OCI-LY7 (cell line): ENCODE measurements around the gene P2RX1. TPM values are rescaled to one million over a fixed set of nuclear protein-coding genes. Genes with fewer than 3 reads are reported as not detected.

Source experiments
- Bru-seq: library from RNA; stranded (reverse); fragments of 400-500 nt; gene quantifications from one replicate; lab custom pipeline; 2021; lab: Mats Ljungman, UMichigan
- BruChase-seq, 2 experiments: library from RNA; stranded (reverse); fragments of 400-500 nt; gene quantifications; one replicate each; lab custom pipeline; 2021; lab: Mats Ljungman, UMichigan
- BruUV-seq: library from RNA; stranded (reverse); fragments of 400-500 nt; replicated peaks from 2 replicates; lab custom pipeline; 2021; lab: Mats Ljungman, UMichigan
- CTCF ChIA-PET: fragments of 300-600 bp; sonication (Branson Sonifier 250); formaldehyde crosslinking; loops from one replicate; lab custom pipeline; 2022; ENCODE audit warnings: antibody characterized with exemption; ENCODE audit not compliant: unreplicated experiment; lab: Charles Lee
- POLR2A ChIA-PET: fragments of 300-600 bp; sonication (Branson Sonifier 250); formaldehyde crosslinking; loops from one replicate; lab custom pipeline; 2022; ENCODE audit warnings: antibody characterized with exemption; lab: Charles Lee
- DNase-seq: peaks from one replicate; pipeline ENCODE4 v3.0.0-alpha.2; 2015; ENCODE audit warnings: low spot score
- H2AFZ ChIP-seq: fragments of 200-600 bp; sonication (generic), shearing (Covaris generic); 2 replicates; pipeline ENCODE4 v1.6.1; 2014; ENCODE audit warnings: mild to moderate bottlenecking, antibody characterized with exemption, low read length, moderate library complexity
- H3K27ac ChIP-seq: fragments of 200-600 bp; sonication (generic); 2 replicates; pipeline ENCODE4 v1.5.1; 2014; ENCODE audit warnings: mixed run types, low read depth, mild to moderate bottlenecking, moderate library complexity, low read length, inconsistent platforms; ENCODE audit not compliant: poor library complexity, severe bottlenecking
- H3K36me3 ChIP-seq: fragments of 200-600 bp; sonication (generic); 2 replicates; pipeline ENCODE4 v1.6.1; 2014; ENCODE audit warnings: mild to moderate bottlenecking, antibody characterized with exemption, low read length, moderate library complexity, mixed read lengths; ENCODE audit not compliant: insufficient read depth
- H3K4me1 ChIP-seq: fragments of 200-600 bp; sonication (generic); 2 replicates; pipeline ENCODE4 v1.5.1; 2014; ENCODE audit warnings: mild to moderate bottlenecking, low read length; ENCODE audit not compliant: insufficient read depth, poor library complexity, severe bottlenecking
- H3K4me2 ChIP-seq: fragments of 200-600 bp; sonication (generic); 2 replicates; pipeline ENCODE4 v1.6.1; 2014; ENCODE audit warnings: mild to moderate bottlenecking, low read length
- H3K4me3 ChIP-seq: fragments of 200-600 bp; sonication (generic); 2 replicates; pipeline ENCODE4 v1.5.1; 2014; ENCODE audit warnings: mild to moderate bottlenecking, low read depth, low read length; ENCODE audit not compliant: poor library complexity, severe bottlenecking
- H3K79me2 ChIP-seq: fragments of 200-600 bp; sonication (generic); 2 replicates; pipeline ENCODE4 v1.6.1; 2016; ENCODE audit warnings: low read depth, mild to moderate bottlenecking, low read length, moderate library complexity, mixed read lengths; ENCODE audit not compliant: insufficient read depth
- H3K9me2 ChIP-seq: fragments of 200-600 bp; sonication (generic); 2 replicates; pipeline ENCODE4 v1.6.1; 2016; ENCODE audit warnings: mild to moderate bottlenecking, low read length, mixed read lengths; ENCODE audit not compliant: insufficient read depth
- H3K9me3 ChIP-seq: fragments of 200-600 bp; sonication (generic); 2 replicates; pipeline ENCODE4 v1.6.1; 2014; ENCODE audit warnings: mild to moderate bottlenecking, mixed run types, low read length, mixed read lengths
- H4K20me1 ChIP-seq: fragments of 200-600 bp; sonication (generic); 2 replicates; pipeline ENCODE4 v1.6.1; 2014; ENCODE audit warnings: mild to moderate bottlenecking, antibody characterized with exemption, low read length, moderate library complexity, mixed read lengths; ENCODE audit not compliant: insufficient read depth
- EZH2phosphoT487 ChIP-seq: fragments of 200-600 bp; sonication (generic); IDR thresholded peaks from 2 replicates; pipeline ENCODE4 v1.6.1; 2018; ENCODE audit warnings: low read depth, borderline replicate concordance, mild to moderate bottlenecking, mixed run types, antibody characterized with exemption, low read length, moderate library complexity, mixed read lengths
- intact Hi-C: fragments of 100-400 bp; cut with micrococcal nuclease; formaldehyde crosslinking; loops from one replicate; pipeline ENCODE4 v1.10.0; 2022; ENCODE audit not compliant: unreplicated experiment
- long read RNA-seq: library from polyadenylated mRNA; stranded (forward); transcript quantifications from one replicate; pipeline ENCODE4 v2.0.0, GENCODE V29; 2022
- total RNA-seq, 2 experiments: library from RNA; depleted of rRNA in 1 of 2; stranded (reverse); fragments of >200 nt in 1 of 2; shearing (Covaris generic) in 1 of 2; gene quantifications; 2 replicates each; pipeline ENCODE4 v1.2.3, GENCODE V29; 2014 to 2022
- TF ChIP-seq, protein P1 (sequence below): fragments of 200-600 bp; sonication (generic); conservative IDR thresholded peaks from 2 replicates; pipeline ENCODE4 v1.5.1; 2014; ENCODE audit warnings: mild to moderate bottlenecking, antibody characterized with exemption, low read length, moderate library complexity, mixed read lengths

The P2RX1 gene
- total RNA-seq (2014; rRNA removed; shearing (Covaris generic)), result 0.41 and 0.69 TPM in 2 replicates
- 3.3 and 4.5 TPM in 2 replicates for total RNA-seq (2022)
- percentile 31 among the genes with signal in this experiment for Bru-seq, nascent RNA
- percentile 40 among the genes with signal in this experiment for BruChase-seq, experiment 1, labeled RNA remaining after a 6-hour chase
- BruChase-seq, experiment 2, labeled RNA remaining after a 2-hour chase, result percentile 33 among the genes with signal in this experiment
- long read RNA-seq, partial matches to known transcripts, result 1 of 3 reads
- long read RNA-seq, other reads (novel, unspliced or antisense), result 1 of 3 reads

DNA sequence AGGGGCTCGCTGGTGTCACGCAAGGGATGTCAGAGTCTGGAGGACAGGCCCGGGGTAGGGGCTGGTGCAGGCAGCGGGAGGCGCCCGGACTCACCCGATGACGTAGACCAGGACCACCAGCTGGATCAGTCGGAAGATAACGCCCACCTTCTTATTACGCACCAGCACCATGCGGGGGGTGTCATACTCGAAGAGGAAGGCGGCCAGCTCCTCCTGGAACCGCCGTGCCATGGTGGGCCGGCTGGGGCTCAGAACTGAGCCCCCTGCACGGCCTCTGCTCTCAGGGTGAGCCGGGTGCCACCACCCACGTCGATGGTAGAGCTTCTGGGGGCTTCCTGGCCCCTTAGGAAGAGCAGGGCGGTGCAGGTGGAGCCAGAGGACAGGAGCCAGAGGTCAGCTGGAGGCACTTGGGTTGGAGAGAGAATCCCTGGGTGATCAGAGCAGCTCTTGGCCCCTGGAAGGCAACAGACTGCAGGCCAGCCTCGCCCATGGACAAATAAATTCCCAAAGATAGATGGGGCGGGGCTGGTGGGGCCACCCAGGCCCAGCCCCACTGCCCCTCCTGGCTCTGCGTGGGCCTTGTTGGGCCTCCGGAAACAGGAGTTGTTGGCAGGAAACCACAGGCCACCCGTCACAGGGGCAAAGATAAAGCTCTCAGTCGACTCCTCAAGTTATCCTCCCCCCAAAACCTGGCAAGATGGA is at the start of gene P2RX1:
Gene P2RX1, minus strand, starts transcription at position 471 of the 702 bp plus-strand sequence. Its CDS starts 240 bp downstream, at position 231.
- Histone ChIP-seq H3K9me3 (no peaks in the 10 kb centered on the region), H3K36me3 (no peaks in the 10 kb centered on the region), H3K4me2 (peak within 1 kb of the TSS; percentile 59), H3K79me2 (no peaks in the 10 kb centered on the region), H4K20me1 (no peaks in the 10 kb centered on the region), H3K9me2 (no peaks in the 10 kb centered on the region), H2AFZ (no peak within 1 kb of the TSS; the same call in 1 of the 2 replicates), H3K27ac (no peak within 1 kb of the TSS), H3K4me1 (peaks cover 52% of the 10 kb centered on the region), H3K4me3 (no peak within 1 kb of the TSS)
- DNase-seq, result peak; percentile 43
- TF ChIP-seq, protein P1, sequence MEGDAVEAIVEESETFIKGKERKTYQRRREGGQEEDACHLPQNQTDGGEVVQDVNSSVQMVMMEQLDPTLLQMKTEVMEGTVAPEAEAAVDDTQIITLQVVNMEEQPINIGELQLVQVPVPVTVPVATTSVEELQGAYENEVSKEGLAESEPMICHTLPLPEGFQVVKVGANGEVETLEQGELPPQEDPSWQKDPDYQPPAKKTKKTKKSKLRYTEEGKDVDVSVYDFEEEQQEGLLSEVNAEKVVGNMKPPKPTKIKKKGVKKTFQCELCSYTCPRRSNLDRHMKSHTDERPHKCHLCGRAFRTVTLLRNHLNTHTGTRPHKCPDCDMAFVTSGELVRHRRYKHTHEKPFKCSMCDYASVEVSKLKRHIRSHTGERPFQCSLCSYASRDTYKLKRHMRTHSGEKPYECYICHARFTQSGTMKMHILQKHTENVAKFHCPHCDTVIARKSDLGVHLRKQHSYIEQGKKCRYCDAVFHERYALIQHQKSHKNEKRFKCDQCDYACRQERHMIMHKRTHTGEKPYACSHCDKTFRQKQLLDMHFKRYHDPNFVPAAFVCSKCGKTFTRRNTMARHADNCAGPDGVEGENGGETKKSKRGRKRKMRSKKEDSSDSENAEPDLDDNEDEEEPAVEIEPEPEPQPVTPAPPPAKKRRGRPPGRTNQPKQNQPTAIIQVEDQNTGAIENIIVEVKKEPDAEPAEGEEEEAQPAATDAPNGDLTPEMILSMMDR, result no peak
- ChIA-PET CTCF (interaction anchor here (1.1 kb wide), 1 partner anchor 31 kb away, joined by 3 read pairs; no protein-coding TSS in a partner anchor), POLR2A (interaction anchor here (0.5 to 1.4 kb wide), 6 partner anchors 10 to 1651 kb away, joined by 3 to 9 read pairs (median 3); no protein-coding TSS in a partner anchor)
- intact Hi-C loops, result no loop called here
- BruUV-seq, result no TSS peak

- intact Hi-C loops, result loop anchor here (2.0 kb wide), 1 partner anchor 30 kb away; no protein-coding TSS in a partner anchor
- no TSS peak for BruUV-seq
- Histone ChIP-seq H3K9me3 (no peaks in the 10 kb centered on the region), H3K36me3 (peaks cover 22% of the 10 kb centered on the region), H3K9me2 (no peaks in the 10 kb centered on the region), H3K4me2 (peak overlapping the region; percentile 97), H3K4me1 (peaks cover 51% of the 10 kb centered on the region), H3K79me2 (peaks cover 31% of the 10 kb centered on the region), H3K4me3 (peak overlapping the region; percentile 87), H4K20me1 (peaks cover 10% of the 10 kb centered on the region; the same call in 1 of the 2 replicates), H3K27ac (peak overlapping the region; percentile 94), H2AFZ (peak overlapping the region; percentile 43; the same call in 1 of the 2 replicates)
- TF ChIP-seq EZH2phosphoT487, result no peak
- TF ChIP-seq, protein P1, result no peak; the same call in 1 of the 2 replicates
- POLR2A ChIA-PET, result interaction anchor here (0.7 to 1.6 kb wide), 14 partner anchors 9 to 1865 kb away, joined by 3 to 9 read pairs (median 3); partner anchors contain the start of gene P2RX1
- DNase-seq, result peak; percentile 87
- CTCF ChIA-PET, result interaction anchor here (0.6 to 2.5 kb wide), 4 partner anchors 14 to 407 kb away, joined by 3 to 9 read pairs (median 3); no protein-coding TSS in a partner anchor
These were observed 49.0 kb upstream of the P2RX1 start for GRCh38 chr17:3965118-3965800.
